A673 (cell line): ENCODE measurements around the gene MAP3K9. TPM values are rescaled to one million over a fixed set of nuclear protein-coding genes. Genes with fewer than 3 reads are reported as not detected.
"Not testable (repeated sequence)": the region's sequence is repeated elsewhere in the genome, so short reads cannot be mapped to it uniquely, and the experiment has no call there.

ENCODE experiments used
- BruUV-seq: library from RNA; stranded (reverse); fragments of 400-500 nt; replicated peaks from 2 replicates; lab custom pipeline; 2021; lab: Mats Ljungman, UMichigan
- CTCF ChIA-PET: fragments of 300-600 bp; sonication (Branson Sonifier 250); formaldehyde crosslinking; loops from one replicate; lab custom pipeline; 2022; ENCODE audit warnings: antibody characterized with exemption; lab: Charles Lee
- POLR2A ChIA-PET: fragments of 300-600 bp; sonication (Branson Sonifier 250); formaldehyde crosslinking; loops from one replicate; lab custom pipeline; 2022; ENCODE audit warnings: antibody characterized with exemption; ENCODE audit not compliant: low non-redundant PET; lab: Charles Lee
- DNase-seq: peaks from one replicate; pipeline ENCODE4 v3.0.0-alpha.2; 2015; ENCODE audit warnings: low spot score
- H3K27ac ChIP-seq: fragments of 200-600 bp; sonication (generic); 2 replicates; pipeline ENCODE4 v1.5.1; 2016; ENCODE audit warnings: mixed run types, low read depth, mild to moderate bottlenecking, mixed read lengths, antibody characterized with exemption, low read length; ENCODE audit not compliant: poor library complexity, severe bottlenecking
- H3K27me3 ChIP-seq: fragments of 200-600 bp; sonication (generic); replicated peaks from 2 replicates; pipeline ENCODE4 v1.6.1; 2017; ENCODE audit warnings: mixed run types, low read depth, mild to moderate bottlenecking, mixed read lengths, antibody characterized with exemption, low read length; ENCODE audit not compliant: insufficient read depth, poor library complexity
- H3K36me3 ChIP-seq: fragments of 200-600 bp; sonication (generic); 2 replicates; pipeline ENCODE4 v1.6.1; 2016; ENCODE audit warnings: mixed run types, mild to moderate bottlenecking, mixed read lengths, antibody characterized with exemption, low read length; ENCODE audit not compliant: insufficient read depth, poor library complexity, severe bottlenecking
- H3K4me1 ChIP-seq: fragments of 200-600 bp; sonication (generic); 2 replicates; pipeline ENCODE4 v1.6.1; 2017; ENCODE audit warnings: mixed run types, mild to moderate bottlenecking, mixed read lengths, antibody characterized with exemption, low read length; ENCODE audit not compliant: insufficient read depth, poor library complexity, severe bottlenecking
- H3K4me3 ChIP-seq: fragments of 200-600 bp; sonication (generic); 2 replicates; pipeline ENCODE4 v1.5.1; 2016; ENCODE audit warnings: low read depth, mixed run types, mild to moderate bottlenecking, mixed read lengths, low read length; ENCODE audit not compliant: poor library complexity, severe bottlenecking
- H3K9me3 ChIP-seq: fragments of 200-600 bp; sonication (generic); 2 replicates; pipeline ENCODE4 v1.6.1; 2016; ENCODE audit warnings: mixed run types, low read depth, mild to moderate bottlenecking, mixed read lengths, antibody characterized with exemption, low read length; ENCODE audit not compliant: poor library complexity, severe bottlenecking
- EZH2 ChIP-seq: fragments of 200-600 bp; sonication (generic); IDR thresholded peaks from 2 replicates; pipeline ENCODE4 v1.6.1; 2017; ENCODE audit warnings: borderline replicate concordance, low read depth, mild to moderate bottlenecking, mixed read lengths, antibody characterized with exemption, low read length; ENCODE audit not compliant: poor library complexity, severe bottlenecking
- intact Hi-C: fragments of 100-400 bp; cut with micrococcal nuclease; formaldehyde crosslinking; loops from one replicate; pipeline ENCODE4 v1.10.0; 2022; ENCODE audit not compliant: unreplicated experiment
- total RNA-seq: library from RNA; stranded (reverse); gene quantifications from 2 replicates; pipeline ENCODE4 v1.2.3, GENCODE V29; 2021
- TF ChIP-seq, protein P1 (sequence below): fragments of 300-800, 200-600 bp; sonication (generic); conservative IDR thresholded peaks from 2 replicates; pipeline ENCODE4 v1.5.1; 2017; ENCODE audit warnings: low read depth, mild to moderate bottlenecking, antibody characterized with exemption, low read length, moderate library complexity, mixed read lengths

MAP3K9 gene
- total RNA-seq, 1 experiment from 2014 or later: 5.4 TPM

DNA sequence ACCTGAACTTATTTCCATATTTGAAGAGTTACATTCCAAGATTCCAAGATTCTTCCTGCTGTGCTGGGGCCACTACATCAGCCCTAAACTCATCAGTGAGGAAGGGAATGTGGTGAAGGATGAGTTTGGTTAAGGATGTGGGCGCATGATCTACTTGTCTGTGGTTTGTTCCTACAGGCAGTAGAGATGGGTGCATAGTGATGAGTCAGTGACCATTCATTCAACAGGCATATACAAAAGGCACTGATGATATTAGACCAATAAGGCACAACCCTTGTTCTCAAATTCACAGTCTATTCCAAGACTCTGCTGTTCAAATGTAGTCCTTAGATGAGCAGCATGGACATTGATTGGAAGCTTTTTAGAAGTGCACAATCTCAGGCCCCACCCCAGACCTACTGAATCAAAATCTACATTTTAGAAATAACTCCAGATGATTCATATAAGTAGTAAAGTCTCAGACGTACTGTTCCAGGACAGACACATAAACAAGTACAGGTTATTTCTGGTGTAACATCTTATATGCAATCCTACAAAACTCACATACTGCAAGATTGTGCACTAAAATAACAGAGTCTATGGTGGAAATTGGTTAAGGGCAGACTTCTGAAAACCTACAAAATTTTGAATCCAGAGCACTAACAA is 47.7 kb upstream of the MAP3K9 start:
- ChIA-PET CTCF (no interaction called here), POLR2A (no interaction called here)
- TF ChIP-seq EZH2: no peak
- TF ChIP-seq, protein P1, sequence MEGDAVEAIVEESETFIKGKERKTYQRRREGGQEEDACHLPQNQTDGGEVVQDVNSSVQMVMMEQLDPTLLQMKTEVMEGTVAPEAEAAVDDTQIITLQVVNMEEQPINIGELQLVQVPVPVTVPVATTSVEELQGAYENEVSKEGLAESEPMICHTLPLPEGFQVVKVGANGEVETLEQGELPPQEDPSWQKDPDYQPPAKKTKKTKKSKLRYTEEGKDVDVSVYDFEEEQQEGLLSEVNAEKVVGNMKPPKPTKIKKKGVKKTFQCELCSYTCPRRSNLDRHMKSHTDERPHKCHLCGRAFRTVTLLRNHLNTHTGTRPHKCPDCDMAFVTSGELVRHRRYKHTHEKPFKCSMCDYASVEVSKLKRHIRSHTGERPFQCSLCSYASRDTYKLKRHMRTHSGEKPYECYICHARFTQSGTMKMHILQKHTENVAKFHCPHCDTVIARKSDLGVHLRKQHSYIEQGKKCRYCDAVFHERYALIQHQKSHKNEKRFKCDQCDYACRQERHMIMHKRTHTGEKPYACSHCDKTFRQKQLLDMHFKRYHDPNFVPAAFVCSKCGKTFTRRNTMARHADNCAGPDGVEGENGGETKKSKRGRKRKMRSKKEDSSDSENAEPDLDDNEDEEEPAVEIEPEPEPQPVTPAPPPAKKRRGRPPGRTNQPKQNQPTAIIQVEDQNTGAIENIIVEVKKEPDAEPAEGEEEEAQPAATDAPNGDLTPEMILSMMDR: no peak
- BruUV-seq: no TSS peak
- Histone ChIP-seq H3K9me3 (no peaks in the 10 kb centered on the region), H3K4me3 (no peak overlapping the region), H3K36me3 (no peaks in the 10 kb centered on the region), H3K27ac (no peak overlapping the region), H3K4me1 (peaks cover 28% of the 10 kb centered on the region), H3K27me3 (no peaks in the 10 kb centered on the region)
- intact Hi-C loops: no loop called here
- DNase-seq: no peak

DNA sequence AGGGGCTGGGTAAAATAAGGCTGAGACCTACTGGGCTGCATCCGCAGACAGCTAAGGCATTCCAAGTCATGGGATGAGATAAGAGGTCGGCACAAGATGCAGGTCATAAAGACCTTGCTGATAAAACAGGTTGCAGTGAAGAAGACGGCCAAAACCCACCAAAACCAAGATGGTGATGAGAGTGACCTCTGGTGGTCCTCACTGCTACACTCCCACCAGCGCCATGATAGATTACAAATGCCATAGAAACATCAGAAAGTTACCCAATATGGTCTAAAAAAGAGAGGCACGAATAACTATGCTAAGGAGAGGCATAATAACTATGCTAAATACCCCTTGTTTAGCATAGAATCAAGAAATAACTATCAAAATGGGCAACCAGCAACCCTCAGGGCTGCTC is 46.2 kb upstream of the MAP3K9 start:
- intact Hi-C loops: no loop called here
- Histone ChIP-seq H3K4me1 (peaks cover 19% of the 10 kb centered on the region), H3K27ac (no peak overlapping the region), H3K27me3 (no peaks in the 10 kb centered on the region), H3K9me3 (no peaks in the 10 kb centered on the region), H3K36me3 (no peaks in the 10 kb centered on the region), H3K4me3 (no peak overlapping the region)
- no TSS peak for BruUV-seq
- TF ChIP-seq EZH2: no peak
- TF ChIP-seq, protein P1: no peak
- DNase-seq: no peak
- ChIA-PET CTCF (no interaction called here), POLR2A (no interaction called here)

DNA sequence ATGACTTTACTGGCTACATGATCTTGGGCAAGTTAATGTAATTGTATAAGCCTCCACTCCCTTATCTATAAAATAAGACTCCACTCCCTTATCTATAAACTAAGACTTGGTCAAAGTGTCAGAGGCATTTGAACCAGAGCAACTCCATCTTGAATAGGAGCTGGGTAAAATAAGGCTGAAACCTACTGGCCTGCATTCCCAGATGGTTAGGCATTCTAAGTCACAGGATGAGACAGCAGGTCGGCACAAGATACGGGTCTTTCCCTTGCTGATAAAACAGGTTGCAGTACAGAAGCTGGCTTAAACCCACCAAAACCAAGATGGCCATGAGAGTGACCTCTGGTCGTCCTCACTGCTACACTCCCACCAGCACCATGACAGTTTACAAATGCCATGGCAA is 44.3 kb upstream of the MAP3K9 start:
- H3K9me3 ChIP-seq, BruUV-seq, H3K27ac ChIP-seq, H3K36me3 ChIP-seq, CTCF ChIA-PET, H3K4me3 ChIP-seq, DNase-seq, intact Hi-C loops, POLR2A ChIA-PET, H3K4me1 ChIP-seq, H3K27me3 ChIP-seq: not testable (repeated sequence)

DNA sequence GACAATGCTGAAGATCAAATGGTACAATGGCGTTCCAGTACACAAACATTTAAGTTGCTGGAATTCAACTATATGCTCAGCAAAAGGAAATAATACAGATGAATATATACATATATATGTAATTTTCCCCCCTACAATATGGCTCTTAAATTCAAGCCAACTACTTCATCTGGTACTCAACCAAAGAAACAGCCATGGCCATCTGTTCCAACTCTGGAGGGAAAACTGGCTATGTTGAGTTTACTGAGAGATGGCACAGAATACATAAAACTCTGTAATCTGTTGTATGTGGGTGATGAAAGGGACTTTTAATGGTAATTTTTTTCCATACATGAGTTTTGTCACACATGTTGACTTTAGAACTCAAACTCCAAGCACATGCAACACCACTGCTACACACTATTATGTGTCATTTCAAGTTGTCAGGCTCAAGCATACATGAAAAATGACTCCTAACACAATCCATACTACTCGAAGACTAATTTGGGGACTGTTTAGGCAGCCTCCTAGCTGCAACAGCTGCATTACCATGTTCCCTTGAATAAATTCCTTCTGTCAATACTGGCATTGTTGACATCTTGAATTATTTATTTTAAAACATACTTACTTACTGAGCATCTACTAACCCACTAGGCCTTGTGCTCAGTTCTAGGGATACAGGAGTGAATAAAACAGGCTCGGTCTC is 38.2 kb upstream of the MAP3K9 start:
- ChIA-PET POLR2A (no interaction called here), CTCF (no interaction called here)
- no peak overlapping the region for H3K4me3 ChIP-seq
- H3K27ac ChIP-seq: no peak overlapping the region
- no peak for DNase-seq
- intact Hi-C loops: no loop called here
- no peak for TF ChIP-seq EZH2
- TF ChIP-seq, protein P1: no peak
- peaks cover 6% of the 10 kb centered on the region for H3K4me1 ChIP-seq
- no peaks in the 10 kb centered on the region for H3K27me3 ChIP-seq
- no peaks in the 10 kb centered on the region for H3K36me3 ChIP-seq
- BruUV-seq: no TSS peak
- H3K9me3 ChIP-seq: no peaks in the 10 kb centered on the region
